GM13977 (cell line): ENCODE measurements around the gene CUL5.

Experiments
- DNase-seq: peaks from one replicate; pipeline ENCODE4 v3.0.0; 2012; ENCODE audit warnings: low spot score
- CTCF ChIP-seq: IDR thresholded peaks from 2 replicates; pipeline ENCODE4 v1.5.1; 2012; ENCODE audit warnings: mild to moderate bottlenecking, control low read depth; ENCODE audit not compliant: insufficient read depth; ENCODE audit errors: extremely low read depth, missing control alignments
- in situ Hi-C: fragments of 300-500 bp; cut with MboI; formaldehyde crosslinking; loops from one replicate; pipeline ENCODE4 v1.12.0; 2022; ENCODE audit warnings: low sequenced_read_pairs, low pct_unique_long_range_greater_than_20kb, mixed read lengths, inconsistent platforms; ENCODE audit not compliant: unreplicated experiment

The CUL5 gene

GRCh38 chr11:108154591-108154990 lies 145.9 kb downstream of the CUL5 start:
- in situ Hi-C loops, result no loop called here
- no peak for DNase-seq
- TF ChIP-seq CTCF, result no peak
